HG02981 (cell line): Measurements from ENCODE around the gene FBLN1.
"Not testable (repeated sequence)": the region's sequence is repeated elsewhere in the genome, so short reads cannot be mapped to it uniquely, and the experiment has no call there.

Experiments
- ATAC-seq: cut with Tn5 transposase; IDR thresholded peaks from one replicate; pipeline ENCODE4 v1.9.1; 2021; ENCODE audit warnings: mild to moderate bottlenecking, moderate library complexity; ENCODE audit not compliant: unreplicated experiment

The FBLN1 gene

GRCh38 chr22:45582955-45583320 lies 80.3 kb downstream of the FBLN1 start:
- no peak for ATAC-seq

GRCh38 chr22:45583504-45583903 lies 80.8 kb downstream of the FBLN1 start:
- ATAC-seq, result no peak

GRCh38 chr22:45584121-45584570 lies 81.5 kb downstream of the FBLN1 start:
- no peak for ATAC-seq

- no peak for ATAC-seq
Observed at GRCh38 chr22:45584621-45585436, 82.1 kb downstream of the FBLN1 start.

GRCh38 chr22:45585437-45585755 lies 82.7 kb downstream of the FBLN1 start:
- no peak for ATAC-seq

GRCh38 chr22:45585946-45586540 lies 83.4 kb downstream of the FBLN1 start:
- no peak for ATAC-seq

- no peak for ATAC-seq
Observed at GRCh38 chr22:45586651-45587405, 84.1 kb downstream of the FBLN1 start.

GRCh38 chr22:45587638-45588505 lies 85.2 kb downstream of the FBLN1 start:
- ATAC-seq, result no peak

- no peak for ATAC-seq
Observed at GRCh38 chr22:45589556-45589955, 86.9 kb downstream of the FBLN1 start.

- no peak for ATAC-seq
Observed at GRCh38 chr22:45590262-45590661, 87.6 kb downstream of the FBLN1 start.

GRCh38 chr22:45591633-45592213 lies 89.0 kb downstream of the FBLN1 start:
- ATAC-seq, result not testable (repeated sequence)

- no peak for ATAC-seq
Observed at GRCh38 chr22:45594123-45594941, 91.6 kb downstream of the FBLN1 start.

GRCh38 chr22:45597460-45598192 lies 94.9 kb downstream of the FBLN1 start:
- ATAC-seq, result no peak

- no peak for ATAC-seq
Observed at GRCh38 chr22:45598596-45599217, 96.0 kb downstream of the FBLN1 start.

GRCh38 chr22:45599836-45600577 lies 97.3 kb downstream of the FBLN1 start:
- no peak for ATAC-seq

GRCh38 chr22:45600790-45601730 lies 98.4 kb downstream of the FBLN1 start:
- no peak for ATAC-seq
